Gastroesophageal sphincter (tissue), 3 donors: ENCODE measurements around the gene TMEM191B.
"Not testable (repeated sequence)": the region's sequence is repeated elsewhere in the genome, so short reads cannot be mapped to it uniquely, and the experiment has no call there.

Experiments
- CTCF ChIP-seq, 4 experiments: fragments of 200-600 bp in 2 of 4; fragments of 450-650 bp in 2 of 4; sonication (generic) in 1 of 4; IDR thresholded peaks; one replicate each; pipeline ENCODE4 v1.5.1; 2017 to 2019; ENCODE audit warnings: antibody characterized with exemption in 4 of 4, mild to moderate bottlenecking in 2 of 4, moderate library complexity in 2 of 4
- POLR2A ChIP-seq, 2 donors: fragments of 450-650 bp; IDR thresholded peaks; one replicate each; pipeline ENCODE4 v1.6.1; 2017; ENCODE audit warnings: antibody characterized with exemption in 2 of 2, mild to moderate bottlenecking in 2 of 2, moderate library complexity in 1 of 2
- POLR2AphosphoS5 ChIP-seq: sonication (generic); formaldehyde crosslinking; IDR thresholded peaks from one replicate; pipeline ENCODE4 v1.6.1; 2017; ENCODE audit warnings: antibody characterized with exemption

GRCh38 chr22:18534315-18534714 lies 6.7 kb downstream of the TMEM191B start:
- not testable (repeated sequence) for TF ChIP-seq CTCF (IDR thresholded peaks at IDR 0.05); POLR2A (IDR thresholded peaks at IDR 0.05); POLR2AphosphoS5
